Endothelial cell of umbilical vein (primary cell): ENCODE results near the gene PLD1.

Experiments
- CTCF ChIP-seq, 2 donors: IDR thresholded peaks; 1 replicate in 1 of 2; 2 replicates in 1 of 2; pipeline ENCODE4 v1.5.1; 2011; ENCODE audit warnings: low read length in 2 of 2, mild to moderate bottlenecking in 2 of 2, moderate library complexity in 2 of 2, control low read depth in 1 of 2, inconsistent platforms in 1 of 2, low read depth in 1 of 2; ENCODE audit not compliant: insufficient read depth in 1 of 2; ENCODE audit errors: extremely low read depth in 1 of 2
- EZH2 ChIP-seq: IDR thresholded peaks from 2 replicates; pipeline ENCODE4 v1.6.1; 2012; ENCODE audit warnings: borderline replicate concordance, low read depth, mild to moderate bottlenecking, moderate library complexity, low read length, inconsistent platforms; ENCODE audit not compliant: severe bottlenecking
- FOS ChIP-seq: IDR thresholded peaks from 2 replicates; pipeline ENCODE4 v1.6.1; 2011; ENCODE audit warnings: mild to moderate bottlenecking, low read length, moderate library complexity, borderline replicate concordance; ENCODE audit not compliant: insufficient read depth
- GATA2 ChIP-seq: IDR thresholded peaks from 2 replicates; pipeline ENCODE4 v1.7.0; 2011; ENCODE audit warnings: low read depth, mild to moderate bottlenecking, moderate library complexity, mixed read lengths, low read length; ENCODE audit not compliant: insufficient read length, insufficient read depth
- JUN ChIP-seq: IDR thresholded peaks from 2 replicates; pipeline ENCODE4 v1.6.1; 2011; ENCODE audit warnings: borderline replicate concordance, low read depth; ENCODE audit not compliant: insufficient read length, insufficient read depth
- MAX ChIP-seq: IDR thresholded peaks from 2 replicates; pipeline ENCODE4 v1.6.1; 2011; ENCODE audit not compliant: insufficient read depth, insufficient read length
- MYC ChIP-seq: IDR thresholded peaks from one replicate; pipeline ENCODE4 v1.6.1; 2011; ENCODE audit warnings: mild to moderate bottlenecking, low read depth, low read length
- POLR2A ChIP-seq: IDR thresholded peaks from 2 replicates; pipeline ENCODE4 v1.6.1; 2012; ENCODE audit warnings: low read depth, mild to moderate bottlenecking, control low read depth, low read length
- POLR2AphosphoS5 ChIP-seq: IDR thresholded peaks from 2 replicates; pipeline ENCODE4 v1.6.1; 2012; ENCODE audit warnings: low read depth, mild to moderate bottlenecking, control low read depth, low read length, moderate library complexity; ENCODE audit not compliant: insufficient read depth

GRCh38 chr3:171827836-171828458 lies 17.7 kb upstream of the PLD1 start:
- TF ChIP-seq MAX (no peak), MYC (no peak), CTCF (IDR thresholded peaks at IDR 0.05; ENCODE audit: extremely low read depth in 1 of 2, insufficient read depth in 1 of 2, low read depth in 1 of 2, low read length in 2 of 2) (no peak), EZH2 (no peak), POLR2A (no peak), POLR2AphosphoS5 (no peak), FOS (no peak), JUN (no peak), GATA2 (no peak)
